HepG2 (cell line): Measurements from ENCODE around the gene WNT6. TPM values are rescaled to one million over a fixed set of nuclear protein-coding genes. Genes with fewer than 3 reads are reported as not detected.

ENCODE experiments used
- AGO1 ChIP-seq: fragments of 200-400 bp; formaldehyde crosslinking; IDR thresholded peaks from 2 replicates; pipeline ENCODE4 v1.6.1; 2017; ENCODE audit warnings: mild to moderate bottlenecking, low read depth, low read length, moderate library complexity; ENCODE audit not compliant: poor library complexity, severe bottlenecking
- DDIT3 ChIP-seq: sonication (generic); formaldehyde crosslinking; IDR thresholded peaks from 2 replicates; pipeline ENCODE4 v1.4.0; 2020; ENCODE audit warnings: mild to moderate bottlenecking, missing genetic modification reagents
- DRAP1 ChIP-seq: IDR thresholded peaks from 2 replicates; pipeline ENCODE4 v1.6.1; 2016; ENCODE audit warnings: missing genetic modification reagents, missing compliant biosample characterization
- GLMP ChIP-seq: sonication (generic); formaldehyde crosslinking; IDR thresholded peaks from 2 replicates; pipeline ENCODE4 v1.9.0; 2021; ENCODE audit warnings: missing genetic modification reagents, mild to moderate bottlenecking, borderline replicate concordance
- GPN1 ChIP-seq: sonication (generic); formaldehyde crosslinking; IDR thresholded peaks from 2 replicates; pipeline ENCODE4 v1.5.1; 2020; ENCODE audit warnings: missing genetic modification reagents, borderline replicate concordance
- GTF2F1 ChIP-seq: fragments of 150-350 bp; IDR thresholded peaks from 2 replicates; pipeline ENCODE4 v1.6.1; 2014; ENCODE audit warnings: low read length
- IRX3 ChIP-seq: sonication (generic); formaldehyde crosslinking; IDR thresholded peaks from 2 replicates; pipeline ENCODE4 v1.8.1; 2023; ENCODE audit warnings: mild to moderate bottlenecking, low read depth, missing genetic modification reagents, borderline replicate concordance
- JUNB ChIP-seq: sonication (generic); formaldehyde crosslinking; IDR thresholded peaks from 2 replicates; pipeline ENCODE4 v1.8.0; 2022; ENCODE audit warnings: missing genetic modification reagents, mild to moderate bottlenecking, borderline replicate concordance
- MATR3 ChIP-seq: sonication (generic); formaldehyde crosslinking; IDR thresholded peaks from 2 replicates; pipeline ENCODE4 v1.4.0; 2020; ENCODE audit warnings: missing genetic modification reagents
- RFX3 ChIP-seq: IDR thresholded peaks from 2 replicates; pipeline ENCODE4 v1.6.1; 2016; ENCODE audit warnings: missing biosample characterization, missing genetic modification reagents
- RORA ChIP-seq: sonication (generic); formaldehyde crosslinking; IDR thresholded peaks from 2 replicates; pipeline ENCODE4 v1.5.0; 2020; ENCODE audit warnings: mild to moderate bottlenecking, missing genetic modification reagents, moderate library complexity
- SMAD3 ChIP-seq: sonication (generic); formaldehyde crosslinking; IDR thresholded peaks from 2 replicates; pipeline ENCODE4 v1.4.0; 2020; ENCODE audit warnings: missing genetic modification reagents
- ZNF121 ChIP-seq: sonication (generic); formaldehyde crosslinking; IDR thresholded peaks from 2 replicates; pipeline ENCODE4 v1.5.0; 2020; ENCODE audit warnings: mild to moderate bottlenecking, missing genetic modification reagents
- ZNF138 ChIP-seq: sonication (generic); formaldehyde crosslinking; IDR thresholded peaks from 2 replicates; pipeline ENCODE4 v1.5.0; 2020; ENCODE audit warnings: mild to moderate bottlenecking, low read depth, missing genetic modification reagents
- ZNF225 ChIP-seq: sonication (generic); formaldehyde crosslinking; IDR thresholded peaks from 2 replicates; pipeline ENCODE4 v1.4.0; 2020; ENCODE audit warnings: mild to moderate bottlenecking, missing genetic modification reagents
- ZNF24 ChIP-seq: fragments of 450-650 bp; IDR thresholded peaks from 2 replicates; pipeline ENCODE4 v1.6.1; 2017; ENCODE audit warnings: antibody characterized with exemption, mild to moderate bottlenecking
- ZNF503 ChIP-seq: sonication (generic); formaldehyde crosslinking; IDR thresholded peaks from 2 replicates; pipeline ENCODE4 v1.4.0; 2020; ENCODE audit warnings: missing genetic modification reagents
- ZNF513 ChIP-seq: sonication (generic); formaldehyde crosslinking; conservative IDR thresholded peaks from 2 replicates; pipeline ENCODE4 v1.5.0; 2020; ENCODE audit warnings: missing genetic modification reagents
- ZNF547 ChIP-seq: sonication (generic); formaldehyde crosslinking; IDR thresholded peaks from 2 replicates; pipeline ENCODE4 v1.5.1; 2020; ENCODE audit warnings: mild to moderate bottlenecking, missing genetic modification reagents
- ZNF574 ChIP-seq: sonication (generic); formaldehyde crosslinking; IDR thresholded peaks from 2 replicates; pipeline ENCODE4 v1.4.0; 2020; ENCODE audit warnings: missing genetic modification reagents
- polyA plus RNA-seq, 8 experiments: library from polyadenylated mRNA; depleted of rRNA in 3 of 8; stranded (reverse) in 7 of 8; unstranded in 1 of 8; fragments of >200 nt; fragmentation: Illumina TruSeq in 4 of 8; extraction: Trizol in 4 of 8; gene quantifications; 2 replicates each; pipeline versions ENCODE4 v1.2.1 to v1.2.3, GENCODE V29; 2011 to 2016; ENCODE audit warnings: low read depth in 4 of 8, missing spikeins in 1 of 8, mixed read lengths in 1 of 8; ENCODE audit not compliant: insufficient read depth in 1 of 8
- total RNA-seq, 5 experiments: library from RNA; depleted of rRNA; stranded (reverse); fragments of >200 nt; fragmentation: Illumina TruSeq; extraction: Trizol; gene quantifications; 2 replicates each; pipeline ENCODE4 v1.2.3, GENCODE V29; 2016; ENCODE audit warnings: low read depth in 1 of 5

The WNT6 gene
- total and polyA plus RNA-seq, 2 of the 13 experiments (the other 11 are each of a cell fraction or from before 2014, with no cell fraction given): 0.20 TPM; not detected in 1

- TF ChIP-seq ZNF503 (CRISPR knock-in tag) (no peak), ZNF574 (CRISPR knock-in tag) (peak; percentile 80), AGO1 (no peak), RFX3 (CRISPR knock-in tag) (no peak), JUNB (CRISPR knock-in tag) (no peak), ZNF547 (CRISPR knock-in tag) (peak; percentile 95), DRAP1 (no peak), SMAD3 (CRISPR knock-in tag) (no peak), RORA (CRISPR knock-in tag) (no peak), GLMP (CRISPR knock-in tag) (no peak), ZNF121 (CRISPR knock-in tag) (no peak; the same call in 1 of the 2 replicates), ZNF138 (CRISPR knock-in tag) (no peak), DDIT3 (no peak), ZNF225 (CRISPR knock-in tag) (no peak), ZNF24 (no peak), IRX3 (no peak), GPN1 (no peak), MATR3 (CRISPR knock-in tag) (no peak), ZNF513 (CRISPR knock-in tag) (no peak), GTF2F1 (no peak)
Measured at GRCh38 chr2:218892693-218893348, 33.2 kb downstream of the WNT6 start (continued).
